ENCODE results near the gene HOXD10. TPM values are rescaled to one million over a fixed set of nuclear protein-coding genes. Genes with fewer than 3 reads are reported as not detected.
A peak's percentile ranks its signal among the peaks of the same experiment; 100 is the strongest.

Gene HOXD10
- total RNA-seq, 2 donors from 2014 or later, result 10.4 to 32.5 TPM

- Histone ChIP-seq H3K4me1 (replicated peaks) (no peaks in the 10 kb centered on the region), H3K27ac (no peak overlapping the region), H3K4me3 (no peak overlapping the region), H3K36me3 (no peaks in the 10 kb centered on the region), H3K9me3 (no peaks in the 10 kb centered on the region), H3K27me3 (replicated peaks; ENCODE audit: insufficient read depth) (peaks cover 6% of the 10 kb centered on the region)
- TF ChIP-seq POLR2AphosphoS5 (IDR thresholded peaks at IDR 0.05) (no peak), CTCF (IDR thresholded peaks at IDR 0.05) (peak in 1 of 4 experiments; percentile 31)
- intact Hi-C loops (cut with DNase I), result no loop called here
- 63% methylated on average over 24 of the region's 24 CpGs for WGBS
- no peak for DNase-seq (ENCODE audit: low spot score)
Observed at GRCh38 chr2:176118601-176119339, 2.2 kb downstream of the HOXD10 start.

DNA sequence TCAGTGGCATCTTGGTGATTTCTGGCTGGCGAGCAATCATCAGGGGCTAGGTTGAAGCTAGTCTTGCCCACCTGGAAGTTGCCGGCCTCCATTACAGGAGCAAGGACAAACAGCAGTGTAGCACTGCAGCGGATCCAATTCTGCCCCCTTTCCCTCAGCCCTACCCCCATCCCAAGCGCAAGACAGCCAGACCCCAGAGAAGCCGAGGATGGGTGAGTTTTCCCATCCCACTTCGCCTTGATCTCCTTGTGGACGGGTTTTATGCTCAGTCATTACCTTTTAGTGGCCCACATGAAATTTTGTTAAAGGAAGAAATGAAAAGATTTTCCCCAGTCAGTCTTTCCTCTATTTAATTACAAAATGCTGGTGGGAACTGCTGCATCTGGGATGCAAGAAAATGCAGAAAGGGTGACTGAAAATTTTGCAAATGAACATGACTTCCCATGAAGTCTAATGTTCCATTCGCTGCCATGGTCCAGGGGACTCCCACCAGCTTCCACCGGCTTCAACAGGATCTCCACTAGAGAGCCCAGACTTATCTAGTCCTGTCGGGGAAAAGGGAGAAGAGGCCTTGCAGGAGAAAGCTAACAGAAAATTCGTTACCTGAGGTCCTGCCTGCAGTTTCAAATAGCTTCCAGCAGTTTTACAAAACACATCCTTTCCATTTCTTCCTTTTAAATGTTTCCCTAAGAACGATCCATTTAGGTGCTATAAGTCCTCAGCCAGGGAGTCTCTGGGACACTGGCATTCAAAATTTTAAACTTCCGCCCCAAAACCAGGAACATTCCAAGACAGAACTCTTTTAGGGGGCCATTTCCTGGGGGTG lies 4.0 kb downstream of the HOXD10 start:
- Histone ChIP-seq H3K27ac (peak overlapping the region in 1 of 2 donors; percentile 36), H3K4me1 (replicated peaks) (no peaks in the 10 kb centered on the region), H3K27me3 (replicated peaks; ENCODE audit: insufficient read depth) (peaks cover 6% of the 10 kb centered on the region), H3K36me3 (no peaks in the 10 kb centered on the region), H3K9me3 (no peaks in the 10 kb centered on the region), H3K4me3 (no peak overlapping the region)
- no peak for DNase-seq (ENCODE audit: low spot score)
- WGBS, result 85% methylated on average over 13 of the region's 13 CpGs
- no peak for TF ChIP-seq POLR2A (IDR thresholded peaks at IDR 0.05)
- no peak for TF ChIP-seq POLR2AphosphoS5 (IDR thresholded peaks at IDR 0.05)
- no peak for TF ChIP-seq CTCF (IDR thresholded peaks at IDR 0.05)
- intact Hi-C loops (cut with DNase I), result loop anchor here (5.0 to 10.0 kb wide), 2 partner anchors 517 to 694 kb away; no protein-coding TSS in a partner anchor

DNA sequence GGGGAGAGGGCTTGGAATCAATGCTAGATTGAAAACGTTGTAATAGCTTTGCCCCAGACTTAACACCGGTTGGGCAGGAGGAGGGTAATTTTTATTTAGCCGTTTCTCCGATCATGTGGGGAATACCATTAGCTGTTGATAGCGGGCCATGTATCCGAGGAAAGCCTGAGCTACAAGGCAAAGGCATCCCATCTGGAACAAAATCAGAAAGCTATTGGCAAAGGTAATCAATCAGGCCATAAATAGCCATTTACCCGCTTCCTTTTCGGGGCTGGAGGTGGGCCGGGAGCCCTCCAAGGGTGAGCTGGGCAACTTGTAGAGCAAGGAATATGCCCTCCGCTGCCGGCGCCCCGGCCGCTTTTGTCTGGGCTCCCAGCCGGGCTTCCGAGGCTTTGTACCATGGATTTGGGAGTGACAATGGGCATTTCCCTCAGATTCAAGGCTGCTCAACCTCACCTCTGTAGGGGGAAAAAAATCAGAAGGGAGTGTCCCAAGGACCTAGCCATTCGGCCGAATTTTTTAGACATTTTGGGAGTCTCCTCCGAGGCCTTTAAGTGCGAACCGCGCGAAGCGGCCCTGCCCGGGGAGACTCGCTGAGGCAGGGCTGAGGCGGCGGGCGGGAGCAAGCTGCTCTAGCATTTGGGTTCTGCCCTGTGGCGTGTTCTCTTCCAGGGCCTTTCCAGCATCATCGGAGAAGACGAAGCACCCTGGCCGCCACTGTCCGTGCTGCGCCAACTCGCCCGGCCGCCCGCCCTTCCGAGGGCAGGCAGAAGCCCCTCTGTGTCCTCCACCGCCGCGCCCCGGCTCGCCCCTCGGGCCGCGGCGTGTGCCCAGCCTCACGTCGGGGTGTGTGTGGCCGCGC lies 4.8 kb downstream of the HOXD10 start:
- intact Hi-C loops (cut with DNase I), result loop anchor here (5.0 to 10.0 kb wide), 2 partner anchors 516 to 693 kb away; no protein-coding TSS in a partner anchor
- Histone ChIP-seq H3K27me3 (replicated peaks; ENCODE audit: insufficient read depth) (peaks cover 6% of the 10 kb centered on the region), H3K27ac (peak overlapping the region in 1 of 2 donors; percentile 62), H3K4me3 (peak overlapping the region in 1 of 2 donors; percentile 29), H3K4me1 (replicated peaks) (no peaks in the 10 kb centered on the region), H3K36me3 (no peaks in the 10 kb centered on the region), H3K9me3 (no peaks in the 10 kb centered on the region)
- TF ChIP-seq CTCF (IDR thresholded peaks at IDR 0.05), result no peak
- TF ChIP-seq POLR2A (IDR thresholded peaks at IDR 0.05), result no peak
- TF ChIP-seq POLR2AphosphoS5 (IDR thresholded peaks at IDR 0.05), result no peak
- WGBS, result 64% methylated on average over 53 of the region's 53 CpGs
- no peak for DNase-seq (ENCODE audit: low spot score)

DNA sequence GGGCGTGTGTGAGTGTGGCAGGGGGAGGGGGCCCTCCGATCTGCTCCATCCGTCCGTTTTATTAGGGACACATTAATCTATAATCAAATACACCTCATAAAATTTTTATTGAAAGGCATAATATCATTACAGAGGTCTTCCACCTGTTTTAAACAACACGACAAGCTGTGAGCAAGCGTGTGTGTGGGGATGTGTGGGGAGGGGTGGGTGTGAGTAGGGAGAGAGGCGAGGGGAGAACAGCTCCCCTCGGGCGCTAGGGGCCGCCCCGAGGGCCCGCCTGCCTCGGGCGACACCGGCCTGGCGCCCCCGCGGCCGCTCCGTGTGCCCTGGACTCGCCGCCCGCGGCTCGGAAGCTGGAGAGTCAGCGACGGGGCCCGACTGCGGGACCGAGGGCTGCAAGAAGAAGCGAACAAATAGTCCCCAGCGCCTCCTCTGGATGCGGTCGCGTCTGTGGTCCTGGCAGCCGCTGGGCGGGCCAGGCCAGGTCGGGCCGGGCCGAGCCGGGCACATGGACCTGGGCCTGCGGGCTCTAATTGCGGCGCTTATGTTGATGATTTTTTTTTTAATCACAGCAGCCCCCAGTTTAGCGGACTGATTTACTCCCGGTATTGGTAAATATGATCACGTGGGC lies 5.6 kb downstream of the HOXD10 start:
- no peaks in the 10 kb centered on the region for H3K9me3 ChIP-seq
- H3K27ac ChIP-seq, result peak overlapping the region; percentile 20 to 62
- WGBS, result 44% methylated on average over 47 of the region's 47 CpGs
- H3K36me3 ChIP-seq, result no peaks in the 10 kb centered on the region
- intact Hi-C loops (cut with DNase I), result loop anchor here (5.0 to 10.0 kb wide), 2 partner anchors 515 to 693 kb away; no protein-coding TSS in a partner anchor
- no peak for DNase-seq (ENCODE audit: low spot score)
- H3K4me1 ChIP-seq (replicated peaks), result no peaks in the 10 kb centered on the region
- H3K27me3 ChIP-seq (replicated peaks; ENCODE audit: insufficient read depth), result peaks cover 6% of the 10 kb centered on the region
- no peak for TF ChIP-seq CTCF (IDR thresholded peaks at IDR 0.05)
- no peak for TF ChIP-seq POLR2A (IDR thresholded peaks at IDR 0.05)
- no peak for TF ChIP-seq POLR2AphosphoS5 (IDR thresholded peaks at IDR 0.05)
- H3K4me3 ChIP-seq, result peak overlapping the region; percentile 17 to 29
